Suprapubic skin (tissue), 4 donors: ENCODE data around the gene HES2. TPM values are rescaled to one million over a fixed set of nuclear protein-coding genes. Genes with fewer than 3 reads are reported as not detected.
A peak's percentile ranks its signal among the peaks of the same experiment; 100 is the strongest.

Source experiments
- DNase-seq, 2 donors: peaks; one replicate each; pipeline ENCODE4 v3.0.0-alpha.2; 2019; ENCODE audit warnings: low spot score in 2 of 2
- H3K27ac ChIP-seq: fragments of 200-600 bp; sonication (generic); one replicate; pipeline ENCODE4 v1.5.1; 2019
- H3K27me3 ChIP-seq: fragments of 200-600 bp; sonication (generic); one replicate; pipeline ENCODE4 v1.5.1; 2019
- H3K36me3 ChIP-seq: fragments of 200-600 bp; sonication (generic); one replicate; pipeline ENCODE4 v1.5.1; 2019
- H3K4me1 ChIP-seq: fragments of 200-600 bp; sonication (generic); one replicate; pipeline ENCODE4 v1.5.1; 2019
- H3K4me3 ChIP-seq: fragments of 200-600 bp; sonication (generic); one replicate; pipeline ENCODE4 v1.5.1; 2019; ENCODE audit warnings: mild to moderate bottlenecking
- H3K9me3 ChIP-seq: fragments of 200-600 bp; sonication (generic); one replicate; pipeline ENCODE4 v1.5.1; 2019
- CTCF ChIP-seq, 2 donors: fragments of 200-600 bp in 1 of 2; fragments of 450-650 bp in 1 of 2; sonication (generic) in 1 of 2; IDR thresholded peaks; one replicate each; pipeline ENCODE4 v1.5.1; 2016 to 2019; ENCODE audit warnings: antibody characterized with exemption in 2 of 2, mild to moderate bottlenecking in 1 of 2, moderate library complexity in 1 of 2
- EP300 ChIP-seq: sonication (generic); formaldehyde crosslinking; IDR thresholded peaks from one replicate; pipeline ENCODE4 v1.6.1; 2017; ENCODE audit warnings: antibody characterized with exemption
- POLR2A ChIP-seq, 2 donors: fragments of 450-650 bp; IDR thresholded peaks; one replicate each; pipeline ENCODE4 v1.6.1; 2017; ENCODE audit warnings: antibody characterized with exemption in 2 of 2, mild to moderate bottlenecking in 2 of 2, moderate library complexity in 2 of 2
- POLR2AphosphoS5 ChIP-seq, 3 donors: sonication (generic); formaldehyde crosslinking; IDR thresholded peaks; one replicate each; pipeline ENCODE4 v1.6.1; 2017; ENCODE audit warnings: antibody characterized with exemption in 3 of 3
- WGBS: methylation state at CpG from one replicate; pipeline ENCODE4 v1.1.5; 2018; 5-methylcytosine and 5-hydroxymethylcytosine counted together
- total RNA-seq, 4 donors: library from RNA; depleted of rRNA; stranded (reverse); fragments of >200 nt; gene quantifications; one replicate each; pipeline ENCODE4 v1.1.0, GENCODE V29; 2016

Gene HES2
- total RNA-seq: 10 to 100 TPM; 18.2 to 36.4 (median 24.9) TPM

- no peaks in the 10 kb centered on the region for H3K9me3 ChIP-seq
- peaks cover 94% of the 10 kb centered on the region for H3K27me3 ChIP-seq
- WGBS: no CpG with 5 or more reads among the region's 62 CpGs
- TF ChIP-seq POLR2AphosphoS5 (IDR thresholded peaks at IDR 0.05) (no peak), EP300 (no peak), POLR2A (IDR thresholded peaks at IDR 0.05) (no peak), CTCF (IDR thresholded peaks at IDR 0.05) (no peak)
- peak within 1 kb of the TSS; percentile 58 for H3K4me3 ChIP-seq
- peak within 1 kb of the TSS; percentile 73 for H3K27ac ChIP-seq
- no peaks in the 10 kb centered on the region for H3K36me3 ChIP-seq
- no peak for DNase-seq
- peaks cover 69% of the 10 kb centered on the region for H3K4me1 ChIP-seq
Measured at GRCh38 chr1:6419804-6420453, at the start of gene HES2. Gene HES2, minus strand, starts transcription at chr1:6419919. Its CDS starts 99 bp downstream, at chr1:6419820.

- Histone ChIP-seq H3K27ac (no peak overlapping the region), H3K9me3 (no peaks in the 10 kb centered on the region), H3K27me3 (peaks cover 9% of the 10 kb centered on the region), H3K4me1 (peaks cover 19% of the 10 kb centered on the region), H3K4me3 (no peak overlapping the region), H3K36me3 (peaks cover 51% of the 10 kb centered on the region)
- 91% methylated on average over 9 of the region's 13 CpGs for WGBS
- TF ChIP-seq POLR2A (IDR thresholded peaks at IDR 0.05): no peak
- TF ChIP-seq CTCF (IDR thresholded peaks at IDR 0.05): no peak
- no peak for TF ChIP-seq POLR2AphosphoS5 (IDR thresholded peaks at IDR 0.05)
- TF ChIP-seq EP300: no peak
- DNase-seq: no peak
Measured at GRCh38 chr1:6468729-6469461, 49.2 kb upstream of the HES2 start.

- TF ChIP-seq EP300: no peak
- TF ChIP-seq CTCF (IDR thresholded peaks at IDR 0.05): no peak
- TF ChIP-seq POLR2A (IDR thresholded peaks at IDR 0.05): no peak
- TF ChIP-seq POLR2AphosphoS5 (IDR thresholded peaks at IDR 0.05): no peak
- WGBS: 92% methylated on average over 16 of the region's 30 CpGs
- no peak overlapping the region for H3K4me3 ChIP-seq
- H3K27me3 ChIP-seq: peaks cover 9% of the 10 kb centered on the region
- no peak overlapping the region for H3K27ac ChIP-seq
- DNase-seq: no peak
- peaks cover 15% of the 10 kb centered on the region for H3K4me1 ChIP-seq
- peaks cover 51% of the 10 kb centered on the region for H3K36me3 ChIP-seq
- no peaks in the 10 kb centered on the region for H3K9me3 ChIP-seq
Measured at GRCh38 chr1:6467744-6468688, 48.3 kb upstream of the HES2 start.

GRCh38 chr1:6467224-6467623 is 47.5 kb upstream of the HES2 start:
- no peak for DNase-seq
- Histone ChIP-seq H3K27ac (no peak overlapping the region), H3K27me3 (peaks cover 9% of the 10 kb centered on the region), H3K36me3 (peaks cover 54% of the 10 kb centered on the region), H3K4me3 (no peak overlapping the region), H3K4me1 (peaks cover 7% of the 10 kb centered on the region), H3K9me3 (no peaks in the 10 kb centered on the region)
- TF ChIP-seq POLR2AphosphoS5 (IDR thresholded peaks at IDR 0.05) (no peak), POLR2A (IDR thresholded peaks at IDR 0.05) (no peak), CTCF (IDR thresholded peaks at IDR 0.05) (no peak), EP300 (no peak)
- WGBS: over 99% methylated on average over 11 of the region's 12 CpGs
